Loucy (cell line): ENCODE measurements around the gene TGDS.

Source experiments
- H2AFZ ChIP-seq: fragments of 200-600 bp; sonication (generic); 2 replicates; pipeline ENCODE4 v1.6.0; 2016; ENCODE audit warnings: antibody characterized with exemption, mild to moderate bottlenecking, low read length, moderate library complexity
- H3F3A ChIP-seq: fragments of 200-600 bp; 2 replicates; pipeline ENCODE4 v1.6.0; 2016; ENCODE audit warnings: antibody characterized with exemption, low read depth, mild to moderate bottlenecking
- H3K27me3 ChIP-seq: fragments of 200-600 bp; sonication (generic); 2 replicates; pipeline ENCODE4 v1.6.1; 2014; ENCODE audit warnings: low read length, mild to moderate bottlenecking; ENCODE audit not compliant: insufficient read depth, poor library complexity, severe bottlenecking
- H3K36me3 ChIP-seq: fragments of 200-600 bp; sonication (generic); 2 replicates; pipeline ENCODE4 v1.6.1; 2016; ENCODE audit warnings: low read length; ENCODE audit not compliant: insufficient read depth
- H3K4me1 ChIP-seq: fragments of 200-600 bp; sonication (generic); 2 replicates; pipeline ENCODE4 v1.5.1; 2014; ENCODE audit warnings: low read length, mild to moderate bottlenecking; ENCODE audit not compliant: insufficient read depth, poor library complexity, severe bottlenecking
- H3K4me2 ChIP-seq: fragments of 200-600 bp; sonication (generic); 2 replicates; pipeline ENCODE4 v1.6.0; 2014; ENCODE audit warnings: antibody characterized with exemption, low read length, low read depth, mild to moderate bottlenecking; ENCODE audit not compliant: poor library complexity, severe bottlenecking
- H3K4me3 ChIP-seq: fragments of 200-600 bp; sonication (generic); 2 replicates; pipeline ENCODE4 v1.5.1; 2014; ENCODE audit warnings: low read length, mild to moderate bottlenecking, mixed read lengths; ENCODE audit not compliant: poor library complexity, severe bottlenecking
- H3K79me2 ChIP-seq: fragments of 200-600 bp; sonication (generic); 2 replicates; pipeline ENCODE4 v1.6.1; 2014; ENCODE audit warnings: low read length; ENCODE audit not compliant: insufficient read depth
- H3K9ac ChIP-seq: fragments of 200-600 bp; sonication (generic); 2 replicates; pipeline ENCODE4 v1.6.0; 2014; ENCODE audit warnings: mild to moderate bottlenecking, low read depth, low read length, moderate library complexity; ENCODE audit not compliant: poor library complexity, severe bottlenecking
- H3K9me2 ChIP-seq: fragments of 200-600 bp; sonication (generic); replicated peaks from 2 replicates; pipeline ENCODE4 v1.6.1; 2016; ENCODE audit warnings: low read depth, low read length, mixed read lengths
- H3K9me3 ChIP-seq: fragments of 200-600 bp; sonication (generic); 2 replicates; pipeline ENCODE4 v1.6.1; 2014; ENCODE audit warnings: mild to moderate bottlenecking, antibody characterized with exemption, low read length, low read depth; ENCODE audit not compliant: insufficient read depth
- H4K20me1 ChIP-seq: fragments of 200-600 bp; sonication (generic); 2 replicates; pipeline ENCODE4 v1.6.0; 2014; ENCODE audit warnings: antibody characterized with exemption, low read length, mild to moderate bottlenecking; ENCODE audit not compliant: insufficient read depth, poor library complexity, severe bottlenecking
- EZH2phosphoT487 ChIP-seq: fragments of 200-600 bp; IDR thresholded peaks from 2 replicates; pipeline ENCODE4 v1.6.1; 2018; ENCODE audit warnings: antibody characterized with exemption, mild to moderate bottlenecking, moderate library complexity, borderline replicate concordance
- TF ChIP-seq, protein P1 (sequence below): fragments of 200-600 bp; sonication (generic); conservative IDR thresholded peaks from 2 replicates; pipeline ENCODE4 v1.5.1; 2014; ENCODE audit warnings: mild to moderate bottlenecking, antibody characterized with exemption, low read length

The TGDS gene

GRCh38 chr13:94524407-94524806 lies 71.5 kb downstream of the TGDS start:
- H3K4me2 ChIP-seq: no peak overlapping the region
- H3K9me3 ChIP-seq: no peaks in the 10 kb centered on the region
- no peaks in the 10 kb centered on the region for H4K20me1 ChIP-seq

More at GRCh38 chr13:94524407-94524806, 71.5 kb downstream of the TGDS start:
- H3F3A ChIP-seq: no peaks in the 10 kb centered on the region
- H3K9me2 ChIP-seq: no peaks in the 10 kb centered on the region
- H3K27me3 ChIP-seq: no peaks in the 10 kb centered on the region
- no peaks in the 10 kb centered on the region for H3K79me2 ChIP-seq
- TF ChIP-seq, protein P1, sequence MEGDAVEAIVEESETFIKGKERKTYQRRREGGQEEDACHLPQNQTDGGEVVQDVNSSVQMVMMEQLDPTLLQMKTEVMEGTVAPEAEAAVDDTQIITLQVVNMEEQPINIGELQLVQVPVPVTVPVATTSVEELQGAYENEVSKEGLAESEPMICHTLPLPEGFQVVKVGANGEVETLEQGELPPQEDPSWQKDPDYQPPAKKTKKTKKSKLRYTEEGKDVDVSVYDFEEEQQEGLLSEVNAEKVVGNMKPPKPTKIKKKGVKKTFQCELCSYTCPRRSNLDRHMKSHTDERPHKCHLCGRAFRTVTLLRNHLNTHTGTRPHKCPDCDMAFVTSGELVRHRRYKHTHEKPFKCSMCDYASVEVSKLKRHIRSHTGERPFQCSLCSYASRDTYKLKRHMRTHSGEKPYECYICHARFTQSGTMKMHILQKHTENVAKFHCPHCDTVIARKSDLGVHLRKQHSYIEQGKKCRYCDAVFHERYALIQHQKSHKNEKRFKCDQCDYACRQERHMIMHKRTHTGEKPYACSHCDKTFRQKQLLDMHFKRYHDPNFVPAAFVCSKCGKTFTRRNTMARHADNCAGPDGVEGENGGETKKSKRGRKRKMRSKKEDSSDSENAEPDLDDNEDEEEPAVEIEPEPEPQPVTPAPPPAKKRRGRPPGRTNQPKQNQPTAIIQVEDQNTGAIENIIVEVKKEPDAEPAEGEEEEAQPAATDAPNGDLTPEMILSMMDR: no peak
- TF ChIP-seq EZH2phosphoT487: no peak
- H3K36me3 ChIP-seq: no peaks in the 10 kb centered on the region
- H3K4me1 ChIP-seq: no peaks in the 10 kb centered on the region
- no peak overlapping the region for H3K9ac ChIP-seq
- H2AFZ ChIP-seq: no peak overlapping the region
- no peak overlapping the region for H3K4me3 ChIP-seq
